BLaER1 treated with 17β-estradiol and CSF1 and Interleukin-3, amounts not matched to agents 10 nM and 100 nM (cell line): ENCODE data around the gene FBXO24.

Experiments
- H3K27ac ChIP-seq, 11 experiments: shearing (Covaris generic); formaldehyde crosslinking; 2 replicates each; pipeline ENCODE4 v1.8.1; 2022
- H3K27me3 ChIP-seq, 11 experiments: shearing (Covaris generic); formaldehyde crosslinking; 2 replicates each; pipeline ENCODE4 v1.8.1; 2022
- H3K36me3 ChIP-seq, 11 experiments: shearing (Covaris generic); formaldehyde crosslinking; 2 replicates each; pipeline ENCODE4 v1.8.1; 2022
- H3K4me1 ChIP-seq, 10 experiments: shearing (Covaris generic); formaldehyde crosslinking; 2 replicates each; pipeline ENCODE4 v1.8.1; 2022
- H3K4me2 ChIP-seq, 11 experiments: shearing (Covaris generic); formaldehyde crosslinking; 2 replicates each; pipeline ENCODE4 v1.8.1; 2022
- H3K4me3 ChIP-seq, 10 experiments: shearing (Covaris generic); formaldehyde crosslinking; 2 replicates each; pipeline ENCODE4 v1.8.1; 2022
- H3K9ac ChIP-seq, 11 experiments: shearing (Covaris generic); formaldehyde crosslinking; 2 replicates each; pipeline ENCODE4 v1.8.1; 2022
- H3K9me3 ChIP-seq, 11 experiments: shearing (Covaris generic); formaldehyde crosslinking; replicated peaks in 1 of 11; 2 replicates each; pipeline ENCODE4 v1.8.1; 2022
- H4K20me1 ChIP-seq, 11 experiments: shearing (Covaris generic); formaldehyde crosslinking; 2 replicates each; pipeline ENCODE4 v1.8.1; 2022
- Cebpa-rat ChIP-seq, 11 experiments: shearing (Covaris generic); IDR thresholded peaks; 2 replicates each; pipeline ENCODE4 v1.8.1; 2022

FBXO24 gene

GRCh38 chr7:100611983-100612729, 26.0 kb downstream of the FBXO24 start, which contains the start of gene MOSPD3:
MOSPD3 (plus strand) TSS chr7:100612540; CDS start chr7:100612792, 252 bp downstream.
- H3K4me3 ChIP-seq: peak within 1 kb of the TSS; percentile 71 to 92 (median 82)
- peak within 1 kb of the TSS; percentile 89 to 100 (median 98) for H3K4me2 ChIP-seq
- H3K27ac ChIP-seq: peak within 1 kb of the TSS; percentile 52 to 92 (median 79)
- H3K9me3 ChIP-seq: no peaks in the 10 kb centered on the region
- TF ChIP-seq Cebpa-rat (IDR thresholded peaks at IDR 0.05): peak in 1 of 11 experiments; percentile 34; a peak in 1 of 22 replicates
- H4K20me1 ChIP-seq: no peaks in the 10 kb centered on the region
- H3K4me1 ChIP-seq: peaks cover 18 to 37% (median 31%) of the 10 kb centered on the region in 10 experiments
- peak within 1 kb of the TSS; percentile 74 to 90 (median 83) for H3K9ac ChIP-seq
- no peaks in the 10 kb centered on the region for H3K27me3 ChIP-seq
- peaks cover 0 to 15% (median 0%) of the 10 kb centered on the region in 11 experiments; a peak in 4 of 22 replicates for H3K36me3 ChIP-seq

GRCh38 chr7:100612730-100613390, 26.7 kb downstream of the FBXO24 start:
- Histone ChIP-seq H3K27ac (peak overlapping the region; percentile 52 to 92 (median 79)), H3K4me3 (peak overlapping the region; percentile 71 to 92 (median 82)), H3K27me3 (no peaks in the 10 kb centered on the region), H3K36me3 (peaks cover 0 to 15% (median 0%) of the 10 kb centered on the region in 11 experiments; a peak in 4 of 22 replicates), H4K20me1 (no peaks in the 10 kb centered on the region), H3K4me2 (peak overlapping the region; percentile 89 to 100 (median 98)), H3K9me3 (no peaks in the 10 kb centered on the region), H3K4me1 (peaks cover 18 to 37% (median 31%) of the 10 kb centered on the region in 10 experiments), H3K9ac (peak overlapping the region; percentile 74 to 90 (median 83))
- TF ChIP-seq Cebpa-rat (IDR thresholded peaks at IDR 0.05): no peak

- H3K36me3 ChIP-seq: peaks cover 0 to 15% (median 0%) of the 10 kb centered on the region in 11 experiments; a peak in 4 of 22 replicates
- no peaks in the 10 kb centered on the region for H4K20me1 ChIP-seq
- H3K27ac ChIP-seq: peak overlapping the region in 8 of 11 experiments; percentile 9 to 80 (median 28); a peak in 10 of 22 replicates
- H3K4me1 ChIP-seq: peaks cover 18 to 37% (median 31%) of the 10 kb centered on the region in 10 experiments
- peak overlapping the region; percentile 74 to 90 (median 83); a peak in 20 of 22 replicates for H3K9ac ChIP-seq
- H3K4me3 ChIP-seq: peak overlapping the region; percentile 71 to 92 (median 82)
- H3K27me3 ChIP-seq: no peaks in the 10 kb centered on the region
- H3K9me3 ChIP-seq: no peaks in the 10 kb centered on the region
- peak overlapping the region; percentile 89 to 100 (median 98) for H3K4me2 ChIP-seq
- no peak; a peak in 1 of 22 replicates for TF ChIP-seq Cebpa-rat (IDR thresholded peaks at IDR 0.05)
Measured at GRCh38 chr7:100613412-100614175, 27.5 kb downstream of the FBXO24 start.

- peak overlapping the region in 3 of 10 experiments; percentile 76 to 92 (median 84); a peak in 2 of 20 replicates for H3K4me3 ChIP-seq
Measured at GRCh38 chr7:100614308-100614861, 28.3 kb downstream of the FBXO24 start.

GRCh38 chr7:100620239-100620638, 34.1 kb downstream of the FBXO24 start:
- Histone ChIP-seq H3K9me3 (no peaks in the 10 kb centered on the region), H3K36me3 (peaks cover 0 to 37% (median 16%) of the 10 kb centered on the region in 11 experiments; a peak in 19 of 22 replicates), H3K9ac (0 out of 22 replicates have a peak overlapping the region, but pooled peaks of 1 of the 11 experiments have one; percentile 5), H3K4me1 (peaks cover 0 to 16% (median 6%) of the 10 kb centered on the region in 10 experiments; a peak in 13 of 20 replicates), H3K4me2 (no peak overlapping the region), H4K20me1 (no peaks in the 10 kb centered on the region), H3K27me3 (no peaks in the 10 kb centered on the region), H3K4me3 (no peak overlapping the region), H3K27ac (no peak overlapping the region)
- TF ChIP-seq Cebpa-rat (IDR thresholded peaks at IDR 0.05): no peak

More at GRCh38 chr7:100614308-100614861, 28.3 kb downstream of the FBXO24 start:
- peaks cover 18 to 37% (median 31%) of the 10 kb centered on the region in 10 experiments for H3K4me1 ChIP-seq
- H3K36me3 ChIP-seq: peaks cover 0 to 16% (median 0%) of the 10 kb centered on the region in 11 experiments; a peak in 4 of 22 replicates
- H3K4me2 ChIP-seq: peak overlapping the region; percentile 89 to 100 (median 98)
- no peak for TF ChIP-seq Cebpa-rat (IDR thresholded peaks at IDR 0.05)
- H3K27me3 ChIP-seq: no peaks in the 10 kb centered on the region
- no peaks in the 10 kb centered on the region for H3K9me3 ChIP-seq
- peak overlapping the region in 3 of 11 experiments; percentile 22 to 80 (median 34); a peak in 4 of 22 replicates for H3K27ac ChIP-seq
- H3K9ac ChIP-seq: peak overlapping the region in 6 of 11 experiments; percentile 74 to 86 (median 84); a peak in 7 of 22 replicates
- H4K20me1 ChIP-seq: no peaks in the 10 kb centered on the region

DNA sequence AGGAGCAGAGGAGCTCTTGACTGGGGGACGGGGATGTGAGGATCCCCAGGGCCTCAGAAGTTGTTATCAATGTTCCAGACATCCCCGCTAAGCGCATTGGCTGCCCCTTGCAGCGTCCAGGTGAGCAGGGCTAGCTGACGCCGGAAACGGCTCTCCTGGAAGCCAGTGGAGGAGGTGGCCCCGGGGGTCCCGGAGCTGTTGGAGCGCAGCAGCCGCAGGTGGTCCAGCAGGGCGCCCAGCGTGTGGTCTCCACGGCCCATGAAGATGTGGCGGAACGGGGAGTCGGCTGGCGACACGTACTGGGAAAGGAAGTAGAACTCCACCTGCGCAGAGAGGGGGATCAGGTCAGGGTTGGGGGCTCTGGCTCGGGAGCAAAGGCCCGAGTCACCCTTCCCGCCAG, 34.7 kb downstream of the FBXO24 start:
- Histone ChIP-seq H4K20me1 (no peaks in the 10 kb centered on the region), H3K4me3 (no peak overlapping the region), H3K36me3 (peaks cover 0 to 36% (median 16%) of the 10 kb centered on the region in 11 experiments; a peak in 19 of 22 replicates), H3K27ac (no peak overlapping the region), H3K27me3 (no peaks in the 10 kb centered on the region), H3K9ac (0 out of 22 replicates have a peak overlapping the region, but pooled peaks of 1 of the 11 experiments have one; percentile 5), H3K4me1 (peaks cover 0 to 19% (median 6%) of the 10 kb centered on the region in 10 experiments; a peak in 9 of 20 replicates), H3K4me2 (no peak overlapping the region), H3K9me3 (no peaks in the 10 kb centered on the region)
- TF ChIP-seq Cebpa-rat (IDR thresholded peaks at IDR 0.05): no peak

- Histone ChIP-seq H3K4me2 (no peak overlapping the region), H3K4me1 (peaks cover 0 to 24% (median 7%) of the 10 kb centered on the region in 10 experiments; a peak in 13 of 20 replicates), H3K9me3 (no peaks in the 10 kb centered on the region), H3K4me3 (no peak overlapping the region), H4K20me1 (no peaks in the 10 kb centered on the region), H3K9ac (peak overlapping the region in 2 of 11 experiments; percentile 13 to 37; a peak in 1 of 22 replicates), H3K27ac (no peak overlapping the region), H3K36me3 (peaks cover 0 to 30% (median 16%) of the 10 kb centered on the region in 11 experiments; a peak in 17 of 22 replicates), H3K27me3 (no peaks in the 10 kb centered on the region)
- no peak for TF ChIP-seq Cebpa-rat (IDR thresholded peaks at IDR 0.05)
Measured at GRCh38 chr7:100621554-100621953, 35.4 kb downstream of the FBXO24 start.
